A549 (cell line): Measurements from ENCODE around the gene PALLD.

Experiments used
- BHLHE40 ChIP-seq: IDR thresholded peaks from 2 replicates; pipeline ENCODE4 v1.6.1; 2012; ENCODE audit warnings: low read depth, low read length, inconsistent platforms
- CBX2 ChIP-seq: fragments of 200-600 bp; sonication (generic); IDR thresholded peaks from 2 replicates; pipeline ENCODE4 v1.6.1; 2016; ENCODE audit warnings: low read depth, mild to moderate bottlenecking, borderline replicate concordance
- CHD4 ChIP-seq: fragments of 200-600 bp; sonication (generic); IDR thresholded peaks from 2 replicates; pipeline ENCODE4 v1.6.1; 2016; ENCODE audit warnings: antibody characterized with exemption, mild to moderate bottlenecking, borderline replicate concordance
- CTCF ChIP-seq: fragments of >200 bp; sonication (Bioruptor Twin); formaldehyde crosslinking; IDR thresholded peaks from 3 replicates; pipeline ENCODE4 v1.5.1; 2016
- EP300 ChIP-seq, 2 experiments: fragments of >200 bp; sonication (Bioruptor Twin); formaldehyde crosslinking; IDR thresholded peaks; 2 replicates in 1 of 2; 3 replicates in 1 of 2; pipeline ENCODE4 v1.6.1; 2016 to 2017
- GATA3 ChIP-seq: IDR thresholded peaks from 2 replicates; pipeline ENCODE4 v1.6.1; 2012; ENCODE audit warnings: borderline replicate concordance
- JUNB ChIP-seq: fragments of >200 bp; sonication (Bioruptor Twin); formaldehyde crosslinking; IDR thresholded peaks from 2 replicates; pipeline ENCODE4 v1.6.1; 2016
- KDM1A ChIP-seq: fragments of 200-600 bp; sonication (generic); IDR thresholded peaks from 2 replicates; pipeline ENCODE4 v1.6.1; 2016; ENCODE audit warnings: low read depth, mild to moderate bottlenecking
- PHF8 ChIP-seq: fragments of 200-600 bp; sonication (generic); IDR thresholded peaks from 2 replicates; pipeline ENCODE4 v1.6.1; 2016; ENCODE audit warnings: low read depth, mild to moderate bottlenecking, antibody characterized with exemption, moderate library complexity, borderline replicate concordance
- POLR2A ChIP-seq: IDR thresholded peaks from 2 replicates; pipeline ENCODE4 v1.6.1; 2012; ENCODE audit warnings: mild to moderate bottlenecking, low read length
- RFX5 ChIP-seq: fragments of 450-650 bp; IDR thresholded peaks from 2 replicates; pipeline ENCODE4 v1.7.1; 2014; ENCODE audit warnings: antibody characterized with exemption, mild to moderate bottlenecking, moderate library complexity
- SMC3 ChIP-seq: fragments of >200 bp; sonication (Bioruptor Twin); formaldehyde crosslinking; IDR thresholded peaks from 3 replicates; pipeline ENCODE4 v1.6.1; 2018; ENCODE audit warnings: inconsistent platforms
- ZNF302 ChIP-seq: fragments of 250-450 bp; sonication (Bioruptor Pico); IDR thresholded peaks from 2 replicates; pipeline ENCODE4 v1.9.0; 2021; ENCODE audit warnings: inconsistent platforms, mild to moderate bottlenecking, moderate library complexity

GRCh38 chr4:168907119-168907698 is 410.4 kb downstream of the PALLD start:
- TF ChIP-seq CBX2 (no peak), CHD4 (no peak), POLR2A (no peak), ZNF302 (CRISPR knock-in tag) (no peak), PHF8 (no peak), CTCF (no peak), GATA3 (no peak), KDM1A (no peak), SMC3 (no peak), RFX5 (no peak), JUNB (no peak), EP300 (IDR thresholded peaks at IDR 0.05) (no peak), BHLHE40 (no peak)
